HG02981 (cell line): ENCODE measurements around the gene LRRC15.

ENCODE experiments used
- ATAC-seq: cut with Tn5 transposase; IDR thresholded peaks from one replicate; pipeline ENCODE4 v1.9.1; 2021; ENCODE audit warnings: mild to moderate bottlenecking, moderate library complexity; ENCODE audit not compliant: unreplicated experiment

LRRC15 gene

GRCh38 chr3:194386066-194386465 lies 16.5 kb upstream of the LRRC15 start:
- ATAC-seq = no peak

GRCh38 chr3:194384569-194385001 lies 15.0 kb upstream of the LRRC15 start:
- ATAC-seq = no peak

DNA sequence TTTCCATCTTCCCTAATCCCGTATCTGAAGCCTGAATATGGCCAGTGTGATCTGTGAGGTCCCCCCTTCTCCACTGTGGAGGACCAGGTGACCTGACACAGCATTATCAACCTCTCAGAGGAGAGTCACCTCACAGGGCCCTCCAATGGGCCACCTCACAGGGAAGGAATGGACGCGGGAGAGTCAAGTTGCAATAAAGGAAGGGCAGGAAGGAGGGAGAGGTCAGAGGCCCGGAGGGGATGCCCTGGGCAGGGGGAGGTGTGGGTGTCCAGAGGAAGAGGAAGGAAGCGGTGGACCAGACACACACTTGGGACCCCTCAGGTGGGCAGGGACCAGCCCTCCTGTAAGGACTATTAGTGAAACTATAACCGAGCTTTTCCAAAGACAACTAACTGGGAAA lies 14.6 kb upstream of the LRRC15 start:
- no peak for ATAC-seq

GRCh38 chr3:194383276-194383940 lies 13.9 kb upstream of the LRRC15 start:
- no peak for ATAC-seq

GRCh38 chr3:194382892-194383223 lies 13.3 kb upstream of the LRRC15 start:
- ATAC-seq = no peak

DNA sequence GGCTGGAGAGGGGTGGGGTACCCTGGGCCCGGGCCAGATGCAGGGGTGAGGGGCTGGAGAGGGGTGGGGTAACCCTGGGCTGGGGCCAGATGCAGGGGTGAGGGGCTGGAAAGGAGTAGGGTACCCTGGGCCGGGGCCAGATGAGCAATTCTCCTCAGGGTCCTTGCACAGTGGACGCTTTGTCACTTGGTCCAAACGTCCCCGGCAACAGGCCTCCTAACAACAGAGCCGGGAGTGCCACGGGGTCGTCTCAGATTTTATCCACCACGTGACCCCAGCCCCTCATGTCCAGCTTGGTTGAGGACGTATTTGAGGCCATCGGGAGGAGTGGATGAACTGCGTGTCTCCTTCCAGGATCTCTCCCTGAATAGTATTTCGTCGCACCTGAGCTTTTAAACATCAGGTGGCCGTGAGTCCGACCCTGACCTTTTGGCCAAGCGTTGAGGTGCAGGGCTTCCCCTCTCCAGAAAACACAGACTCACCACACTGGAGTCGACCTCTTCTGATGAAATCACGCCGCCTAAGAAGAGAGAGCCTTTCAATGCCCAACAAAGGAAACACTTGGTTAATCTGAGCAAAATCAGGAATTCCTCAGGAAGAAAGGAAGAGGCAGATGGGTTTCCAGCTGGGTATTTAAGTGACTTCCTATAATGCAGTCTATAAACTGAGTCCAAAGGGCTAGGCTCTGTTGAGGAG lies 12.8 kb upstream of the LRRC15 start:
- no peak for ATAC-seq

GRCh38 chr3:194381460-194381875 lies 11.9 kb upstream of the LRRC15 start:
- no peak for ATAC-seq

DNA sequence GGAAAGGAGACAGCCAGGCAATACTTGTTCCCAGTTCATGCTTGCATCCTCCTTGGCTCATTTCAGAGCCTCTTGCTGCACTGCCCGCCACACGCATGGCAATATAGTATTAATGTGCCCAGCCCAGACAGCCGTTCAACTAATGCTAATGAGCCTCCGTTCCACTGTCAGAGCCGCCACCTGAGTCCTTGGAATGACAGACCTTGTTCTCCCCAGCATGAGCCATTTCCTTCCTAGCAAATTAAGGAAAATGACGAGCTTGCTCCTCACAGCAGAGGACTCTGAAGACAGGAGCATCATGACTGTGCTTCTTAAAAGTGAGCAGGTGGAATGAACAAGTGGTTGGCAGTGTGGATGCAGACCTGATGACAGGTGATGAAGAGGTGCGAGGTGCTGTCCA lies 10.8 kb upstream of the LRRC15 start:
- no peak for ATAC-seq

GRCh38 chr3:194379651-194380050 lies 10.1 kb upstream of the LRRC15 start:
- no peak for ATAC-seq

DNA sequence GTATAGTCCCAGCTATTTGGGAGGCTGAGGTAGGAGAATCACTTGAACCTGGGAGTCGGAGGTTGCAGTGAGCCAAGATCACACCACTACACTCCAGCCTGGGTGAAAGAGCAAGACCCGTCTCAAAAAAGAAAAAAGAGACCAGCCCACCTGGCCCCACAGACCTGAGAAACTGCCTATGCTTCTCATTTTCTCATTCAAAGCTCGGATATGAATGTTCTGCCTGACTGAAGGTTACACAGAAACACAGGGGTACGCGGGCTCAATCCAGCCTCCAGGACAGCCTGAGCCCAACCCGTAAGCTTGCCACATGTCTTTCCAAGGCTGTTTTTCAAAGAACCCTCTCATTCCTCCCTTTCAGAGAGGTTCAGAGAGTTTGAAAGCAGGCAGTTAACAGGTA lies 9.7 kb upstream of the LRRC15 start:
- no peak for ATAC-seq

DNA sequence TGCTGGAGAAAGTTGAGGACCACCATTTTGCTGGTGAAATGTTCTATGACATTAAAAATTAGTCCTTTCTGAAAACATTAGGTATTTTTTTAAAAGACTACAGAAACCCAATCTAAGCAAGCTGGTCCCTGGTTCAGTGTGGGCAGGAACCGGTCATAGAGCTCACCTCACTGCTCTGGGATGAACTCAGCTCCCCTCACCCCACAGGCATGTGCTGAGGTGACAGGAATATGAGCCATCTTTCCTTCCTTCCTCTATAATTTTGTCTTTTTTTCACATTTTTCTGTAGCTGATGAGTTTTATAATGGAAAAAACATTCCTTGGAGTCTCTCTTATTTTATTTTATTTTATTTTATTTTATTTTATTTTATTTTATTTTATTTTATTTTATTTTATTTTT lies 8.2 kb upstream of the LRRC15 start:
- no peak for ATAC-seq

DNA sequence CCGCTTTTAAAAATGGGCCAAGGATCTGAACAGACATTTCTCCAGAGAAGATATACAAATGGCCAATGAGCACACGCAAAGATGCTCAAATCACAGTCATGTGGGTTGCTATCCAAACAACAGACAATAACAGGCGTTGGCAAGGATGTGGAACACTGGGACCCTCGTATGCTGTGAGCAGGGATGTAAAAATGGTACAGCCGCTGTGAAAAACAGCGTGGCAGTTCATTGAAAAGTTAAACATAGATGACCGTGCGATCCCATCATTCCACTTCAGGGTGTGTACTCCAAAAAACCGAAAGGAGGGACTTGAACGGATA lies 6.7 kb upstream of the LRRC15 start:
- no peak for ATAC-seq

- ATAC-seq = no peak
Measured at GRCh38 chr3:194375473-194376240, 6.1 kb upstream of the LRRC15 start.

- no peak for ATAC-seq
Measured at GRCh38 chr3:194374935-194375334, 5.4 kb upstream of the LRRC15 start.

- ATAC-seq = no peak
Measured at GRCh38 chr3:194373899-194374298, 4.4 kb upstream of the LRRC15 start.

DNA sequence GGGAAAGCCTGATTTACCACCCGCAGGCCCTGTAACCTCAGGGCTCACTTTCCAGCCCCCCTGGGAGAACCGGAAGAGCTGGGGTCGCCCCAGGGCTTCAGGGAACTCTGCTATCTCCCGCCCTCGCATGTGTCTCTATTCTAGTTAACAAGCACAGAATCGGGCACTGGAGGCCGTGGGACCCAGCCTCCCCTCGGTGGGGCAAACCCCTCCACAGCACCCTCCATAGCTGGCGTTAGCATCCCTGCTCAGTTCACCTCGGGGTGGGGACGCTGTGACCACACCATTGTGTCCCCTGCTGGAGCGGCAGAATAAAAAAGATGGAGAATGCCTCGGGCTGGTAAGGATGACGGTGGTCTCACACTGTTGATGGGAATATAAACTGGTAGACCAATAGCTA lies 3.5 kb upstream of the LRRC15 start:
- ATAC-seq = no peak

GRCh38 chr3:194370753-194371152 lies 1.2 kb upstream of the LRRC15 start:
- ATAC-seq = no peak

DNA sequence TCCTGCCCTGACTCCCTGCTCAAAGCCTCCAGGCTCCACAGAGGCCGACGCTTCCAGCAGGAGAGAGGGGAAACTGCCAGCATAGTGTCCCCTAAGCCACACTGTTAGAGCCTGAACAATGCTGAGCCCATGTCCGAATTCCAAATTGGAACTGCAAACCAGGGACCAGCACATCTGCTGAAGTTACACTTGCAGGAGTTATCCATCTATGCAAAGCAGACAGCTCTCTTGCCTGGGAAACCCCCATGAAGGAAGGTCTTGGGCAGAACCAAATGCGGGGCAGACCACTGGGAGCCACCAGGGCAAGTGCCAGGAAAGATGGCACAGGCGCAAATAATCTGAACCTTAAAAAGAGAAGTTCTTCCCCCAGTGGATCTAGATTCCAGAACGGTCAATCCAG lies 625 bp downstream of the LRRC15 start:
- no peak for ATAC-seq

- no peak for ATAC-seq
Measured at GRCh38 chr3:194367992-194368841, 1.3 kb downstream of the LRRC15 start.

DNA sequence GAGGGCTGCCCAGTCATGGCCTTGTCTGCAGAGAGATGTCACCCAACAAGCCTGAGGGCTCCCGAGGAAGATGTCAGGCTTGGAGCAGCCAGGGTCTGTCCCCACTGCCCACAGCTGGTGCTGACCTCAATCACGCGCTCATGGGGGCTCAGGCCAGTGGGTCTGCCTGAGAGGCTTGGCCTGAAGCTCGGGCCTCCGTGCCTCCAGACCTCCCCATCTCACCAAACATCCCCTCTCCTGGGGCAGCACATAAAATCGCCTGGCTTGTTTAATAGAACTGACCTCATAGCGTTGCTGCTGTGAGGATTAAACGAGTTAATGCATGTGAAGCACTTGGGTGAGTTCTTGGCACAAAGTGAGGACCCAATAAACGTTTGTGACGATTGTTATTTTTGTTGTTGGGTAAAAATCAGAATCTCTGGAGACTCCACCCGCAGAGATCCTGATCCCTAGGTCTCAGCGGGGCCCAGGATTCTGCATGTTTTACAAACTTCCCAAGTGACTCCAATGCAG lies 3.5 kb downstream of the LRRC15 start:
- ATAC-seq = no peak

- ATAC-seq = no peak
Measured at GRCh38 chr3:194365526-194365925, 4.0 kb downstream of the LRRC15 start.
